ENCODE results near the gene NVL.
"Not testable (repeated sequence)": the region's sequence is repeated elsewhere in the genome, so short reads cannot be mapped to it uniquely, and the experiment has no call there.

NVL gene

DNA sequence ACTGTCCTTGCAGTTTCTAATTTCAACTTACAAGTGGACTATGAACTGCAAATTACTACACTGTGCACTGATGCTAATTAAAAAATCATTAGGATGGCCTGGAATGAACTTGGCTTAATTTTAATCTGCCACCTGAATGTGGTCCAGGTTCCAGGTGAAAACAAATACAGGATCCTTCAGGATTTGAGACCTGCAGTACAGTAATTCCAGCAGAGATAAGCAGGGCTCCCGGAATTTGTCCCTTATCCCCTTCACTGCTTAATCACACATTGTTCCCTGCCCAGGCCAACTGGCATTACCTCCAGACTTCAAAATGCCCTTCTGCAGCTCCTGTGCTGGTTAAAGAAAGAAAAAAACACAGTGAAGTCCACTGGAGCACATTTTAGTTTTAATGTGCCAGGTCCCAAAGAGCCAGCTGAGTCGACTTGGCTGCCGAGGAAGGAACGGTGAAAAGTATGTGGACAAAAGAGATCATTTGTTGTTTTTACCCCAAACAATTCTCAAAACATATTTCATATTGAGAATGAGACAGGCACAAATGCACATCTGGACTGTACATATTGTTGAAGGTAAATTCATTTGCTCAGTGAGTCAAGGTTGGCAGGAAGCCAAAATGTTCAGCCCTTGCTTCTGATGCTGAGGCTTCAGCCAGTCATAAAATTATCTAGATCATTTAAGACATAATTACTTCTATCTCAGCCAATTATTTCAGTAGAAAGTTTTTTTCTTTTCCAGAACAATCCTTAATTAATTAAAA, 118.6 kb downstream of the NVL start:
- H3K36me3 ChIP-seq = no peaks in the 10 kb centered on the region
- no peak overlapping the region for H3K27ac ChIP-seq
- H3K27me3 ChIP-seq (ENCODE audit: insufficient read depth, low read depth, severe bottlenecking) = no peaks in the 10 kb centered on the region
- TF ChIP-seq CTCF (IDR thresholded peaks at IDR 0.05; ENCODE audit: low read depth, low read length) = no peak
- H3K9me3 ChIP-seq (ENCODE audit: severe bottlenecking) = no peaks in the 10 kb centered on the region
- no peak for DNase-seq
- H3K4me3 ChIP-seq (ENCODE audit: low read depth, low read length) = no peak overlapping the region

DNA sequence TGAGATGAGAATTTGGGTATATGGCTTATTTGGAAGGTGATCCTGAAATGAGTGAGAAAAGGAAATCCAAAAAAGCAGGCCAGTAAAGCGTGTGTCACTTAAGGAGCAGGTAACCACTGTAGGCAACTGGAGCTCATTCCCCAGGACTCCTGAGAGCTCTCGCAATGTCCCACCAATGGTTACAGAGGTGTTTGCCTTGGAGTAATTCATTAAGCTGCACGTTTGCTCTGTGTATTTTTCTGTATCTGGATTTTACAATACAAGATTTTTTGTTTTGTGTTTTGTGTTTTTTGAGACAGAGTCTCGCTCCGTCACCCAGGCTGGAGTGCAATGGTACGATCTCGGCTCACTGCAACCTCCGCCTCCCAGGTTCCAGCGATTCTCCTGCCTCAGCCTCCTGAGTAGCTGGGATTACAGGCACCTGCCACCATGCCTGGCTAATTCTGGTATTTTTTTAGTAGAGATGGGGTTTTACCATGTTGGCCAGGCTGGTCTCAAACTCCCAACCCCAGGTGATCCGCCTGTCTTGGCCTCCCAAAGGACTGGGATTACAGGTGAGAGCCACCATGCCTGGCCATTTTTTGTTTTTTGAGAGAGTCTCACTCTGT, 123.9 kb downstream of the NVL start:
- H3K27ac ChIP-seq; DNase-seq; H3K27me3 ChIP-seq (ENCODE audit: insufficient read depth, low read depth, severe bottlenecking); H3K4me3 ChIP-seq (ENCODE audit: low read depth, low read length); H3K36me3 ChIP-seq; H3K9me3 ChIP-seq (ENCODE audit: severe bottlenecking): not testable (repeated sequence)

GRCh38 chr1:224205438-224205840, 124.5 kb downstream of the NVL start:
- Histone ChIP-seq H3K27ac (no peak overlapping the region), H3K27me3 (ENCODE audit: insufficient read depth, low read depth, severe bottlenecking) (no peaks in the 10 kb centered on the region), H3K36me3 (no peaks in the 10 kb centered on the region), H3K9me3 (ENCODE audit: severe bottlenecking) (no peaks in the 10 kb centered on the region), H3K4me3 (ENCODE audit: low read depth, low read length) (no peak overlapping the region)
- no peak for DNase-seq
- TF ChIP-seq CTCF (IDR thresholded peaks at IDR 0.05; ENCODE audit: low read depth, low read length) = no peak

DNA sequence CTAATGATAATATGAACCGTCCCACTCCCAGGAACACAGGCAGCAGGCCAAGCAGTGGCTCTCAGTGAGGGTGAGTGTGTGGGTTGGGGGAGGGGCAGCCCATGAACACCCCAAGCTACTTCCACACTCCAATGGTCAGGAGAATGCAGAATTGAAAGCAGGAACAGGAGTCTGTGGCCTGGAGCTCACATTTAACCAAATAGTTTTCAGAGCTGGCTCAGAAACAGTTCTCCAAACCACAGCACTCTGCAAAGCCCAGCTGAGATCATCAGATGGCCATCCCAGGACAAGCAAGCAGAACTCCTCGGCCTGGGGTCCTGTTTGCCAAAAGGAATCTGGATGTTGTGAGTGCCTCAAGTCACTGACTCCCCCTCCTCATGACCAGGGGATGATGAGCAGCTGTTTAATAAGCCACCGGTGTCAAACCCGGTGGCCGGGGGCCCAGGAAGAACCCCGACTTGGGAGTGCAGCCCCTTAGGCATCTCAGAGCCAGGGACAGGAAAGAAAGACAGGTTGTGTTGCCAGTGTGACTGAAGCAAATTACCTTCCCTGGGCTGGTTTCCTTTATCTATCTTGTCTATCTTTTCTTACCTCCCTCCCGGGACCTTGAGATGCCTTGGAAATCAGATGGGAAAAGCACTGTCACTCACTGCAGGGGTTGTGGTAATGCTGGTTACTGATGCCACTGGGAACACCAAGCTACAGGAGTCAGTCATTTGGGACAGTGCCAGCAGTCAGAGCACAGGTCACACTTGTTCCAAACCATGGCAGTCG, 126.5 kb downstream of the NVL start:
- H3K36me3 ChIP-seq = no peaks in the 10 kb centered on the region
- TF ChIP-seq CTCF (IDR thresholded peaks at IDR 0.05; ENCODE audit: low read depth, low read length) = no peak
- H3K27me3 ChIP-seq (ENCODE audit: insufficient read depth, low read depth, severe bottlenecking) = no peaks in the 10 kb centered on the region
- H3K9me3 ChIP-seq (ENCODE audit: severe bottlenecking) = no peaks in the 10 kb centered on the region
- H3K27ac ChIP-seq = no peak overlapping the region
- no peak overlapping the region for H3K4me3 ChIP-seq (ENCODE audit: low read depth, low read length)
- no peak for DNase-seq

- Histone ChIP-seq H3K36me3 (no peaks in the 10 kb centered on the region), H3K27ac (no peak overlapping the region), H3K4me3 (ENCODE audit: low read depth, low read length) (no peak overlapping the region), H3K27me3 (ENCODE audit: insufficient read depth, low read depth, severe bottlenecking) (no peaks in the 10 kb centered on the region), H3K9me3 (ENCODE audit: severe bottlenecking) (no peaks in the 10 kb centered on the region)
- no peak for DNase-seq
- TF ChIP-seq CTCF (IDR thresholded peaks at IDR 0.05; ENCODE audit: low read depth, low read length) = no peak
Observed at GRCh38 chr1:224201853-224202252, 128.1 kb downstream of the NVL start.

- Histone ChIP-seq H3K27me3 (ENCODE audit: insufficient read depth, low read depth, severe bottlenecking) (no peaks in the 10 kb centered on the region), H3K4me3 (ENCODE audit: low read depth, low read length) (no peak overlapping the region), H3K27ac (no peak overlapping the region), H3K36me3 (no peaks in the 10 kb centered on the region), H3K9me3 (ENCODE audit: severe bottlenecking) (no peaks in the 10 kb centered on the region)
- no peak for TF ChIP-seq CTCF (IDR thresholded peaks at IDR 0.05; ENCODE audit: low read depth, low read length)
- no peak for DNase-seq
Observed at GRCh38 chr1:224201383-224201782, 128.6 kb downstream of the NVL start.

Measured in WERI-Rb-1 (cell line).